ENCODE measurements around the gene RFX4.

- TF ChIP-seq RAD21 (IDR thresholded peaks at IDR 0.05; ENCODE audit: low read depth) (no peak), CTCF (IDR thresholded peaks at IDR 0.05 in 2 of 3, conservative IDR thresholded peaks at IDR 0.05 in 1 of 3; ENCODE audit: borderline replicate concordance in 1 of 3, insufficient read depth in 1 of 3, low read depth in 2 of 3, low read length in 2 of 3) (no peak), ZBTB33 (IDR thresholded peaks at IDR 0.05; ENCODE audit: extremely low read depth, insufficient replicate concordance, low read length) (no peak), CEBPB (IDR thresholded peaks at IDR 0.05; ENCODE audit: low read depth) (no peak), REST (IDR thresholded peaks at IDR 0.05; ENCODE audit: low read depth) (no peak), EZH2phosphoT487 (IDR thresholded peaks at IDR 0.05; ENCODE audit: borderline replicate concordance) (no peak), POLR2AphosphoS5 (IDR thresholded peaks at IDR 0.05; ENCODE audit: low read depth, low read length) (no peak), POLR2A (IDR thresholded peaks at IDR 0.05; ENCODE audit: borderline replicate concordance, extremely low read depth, insufficient read depth, insufficient read length) (no peak), EZH2 (IDR thresholded peaks at IDR 0.05) (no peak), JUND (IDR thresholded peaks at IDR 0.05) (no peak), ZNF274 (IDR thresholded peaks at IDR 0.05; ENCODE audit: low read depth, low read length) (no peak)
Measured at GRCh38 chr12:106704081-106704480, 121.3 kb downstream of the RFX4 start.

Data from HCT116 (cell line).